ENCODE measurements around the gene WDR45B.

DNA sequence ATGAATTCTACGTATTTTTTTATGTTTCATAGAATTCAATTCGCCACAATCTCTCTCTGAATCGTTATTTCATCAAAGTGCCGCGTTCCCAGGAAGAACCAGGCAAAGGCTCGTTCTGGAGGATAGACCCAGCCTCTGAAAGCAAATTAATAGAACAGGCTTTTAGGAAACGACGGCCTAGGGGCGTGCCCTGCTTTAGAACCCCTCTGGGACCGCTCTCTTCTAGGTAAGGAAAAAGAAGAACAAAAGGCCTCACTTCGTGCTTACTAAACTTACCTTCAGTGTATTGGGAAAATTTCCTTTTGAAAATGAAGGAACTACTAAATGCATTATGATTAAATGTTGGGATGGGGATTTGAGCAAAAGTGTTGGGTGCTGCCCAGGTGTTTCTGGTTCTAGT, 65.5 kb downstream of the WDR45B start:
- TF ChIP-seq, protein P1, sequence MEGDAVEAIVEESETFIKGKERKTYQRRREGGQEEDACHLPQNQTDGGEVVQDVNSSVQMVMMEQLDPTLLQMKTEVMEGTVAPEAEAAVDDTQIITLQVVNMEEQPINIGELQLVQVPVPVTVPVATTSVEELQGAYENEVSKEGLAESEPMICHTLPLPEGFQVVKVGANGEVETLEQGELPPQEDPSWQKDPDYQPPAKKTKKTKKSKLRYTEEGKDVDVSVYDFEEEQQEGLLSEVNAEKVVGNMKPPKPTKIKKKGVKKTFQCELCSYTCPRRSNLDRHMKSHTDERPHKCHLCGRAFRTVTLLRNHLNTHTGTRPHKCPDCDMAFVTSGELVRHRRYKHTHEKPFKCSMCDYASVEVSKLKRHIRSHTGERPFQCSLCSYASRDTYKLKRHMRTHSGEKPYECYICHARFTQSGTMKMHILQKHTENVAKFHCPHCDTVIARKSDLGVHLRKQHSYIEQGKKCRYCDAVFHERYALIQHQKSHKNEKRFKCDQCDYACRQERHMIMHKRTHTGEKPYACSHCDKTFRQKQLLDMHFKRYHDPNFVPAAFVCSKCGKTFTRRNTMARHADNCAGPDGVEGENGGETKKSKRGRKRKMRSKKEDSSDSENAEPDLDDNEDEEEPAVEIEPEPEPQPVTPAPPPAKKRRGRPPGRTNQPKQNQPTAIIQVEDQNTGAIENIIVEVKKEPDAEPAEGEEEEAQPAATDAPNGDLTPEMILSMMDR (IDR thresholded peaks at IDR 0.05; ENCODE audit: insufficient read depth, low read length, poor library complexity, severe bottlenecking): no peak
- no peak for TF ChIP-seq EZH2phosphoT487 (conservative IDR thresholded peaks at IDR 0.05; ENCODE audit: low read length)

All from SU-DHL-6 (cell line).